ENCODE data around the gene CPNE6. TPM values are rescaled to one million over a fixed set of nuclear protein-coding genes. Genes with fewer than 3 reads are reported as not detected.

CPNE6 gene
- total RNA-seq, 1 experiment from 2014 or later: not detected

DNA sequence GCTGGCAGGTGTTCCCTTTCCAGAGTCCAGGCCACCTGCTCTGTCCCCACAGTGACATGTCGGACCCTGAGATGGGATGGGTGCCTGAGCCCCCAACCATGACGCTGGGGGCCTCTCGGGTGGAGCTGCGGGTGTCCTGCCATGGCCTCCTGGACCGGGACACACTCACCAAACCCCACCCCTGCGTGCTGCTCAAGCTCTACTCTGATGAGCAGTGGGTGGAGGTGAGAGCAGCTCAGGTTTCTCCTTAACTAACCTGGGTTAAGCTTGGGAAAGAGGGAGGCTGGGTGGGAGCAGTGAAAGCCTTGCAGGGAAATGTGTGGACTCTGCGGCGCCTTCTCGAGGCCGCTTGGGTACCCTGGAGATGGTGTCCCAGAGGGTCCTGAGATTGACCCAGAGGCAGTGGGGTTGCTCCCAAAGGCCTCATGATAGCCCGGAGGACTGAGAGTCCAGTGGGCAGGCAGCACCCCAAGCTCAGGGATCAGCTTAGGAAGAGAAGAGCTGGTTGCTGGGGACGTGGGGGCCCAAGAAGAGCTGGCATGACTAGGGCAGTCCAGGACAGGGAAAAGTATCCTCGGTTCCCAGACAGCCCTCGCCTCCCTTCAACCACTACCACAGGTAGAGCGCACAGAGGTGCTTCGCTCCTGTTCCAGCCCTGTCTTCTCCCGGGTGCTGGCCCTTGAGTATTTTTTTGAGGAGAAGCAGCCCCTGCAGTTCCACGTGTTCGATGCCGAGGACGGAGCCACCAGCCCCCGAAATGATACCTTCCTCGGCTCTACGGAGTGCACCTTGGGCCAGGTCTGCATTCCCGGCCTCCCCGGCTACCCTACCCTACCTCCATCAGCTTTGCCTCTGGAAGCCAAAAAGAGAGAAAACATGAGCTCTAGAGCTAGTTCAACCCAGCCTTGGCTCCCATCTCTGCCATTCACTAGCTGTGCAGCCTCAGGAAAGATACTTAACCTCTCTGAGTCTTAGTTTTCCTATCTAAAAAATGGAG lies 1.8 kb downstream of the CPNE6 start:
- H2BK15ac ChIP-seq (ENCODE audit: low read depth, low read length): no peak overlapping the region
- H3K18ac ChIP-seq (ENCODE audit: insufficient read length, low read depth, low read length): no peak overlapping the region

More for the DNA sequence above, 1.8 kb downstream of the CPNE6 start:
- DNase-seq: no peak
- no peaks in the 10 kb centered on the region for H3K79me2 ChIP-seq (ENCODE audit: insufficient read depth, low read length)
- TF ChIP-seq, protein P1, sequence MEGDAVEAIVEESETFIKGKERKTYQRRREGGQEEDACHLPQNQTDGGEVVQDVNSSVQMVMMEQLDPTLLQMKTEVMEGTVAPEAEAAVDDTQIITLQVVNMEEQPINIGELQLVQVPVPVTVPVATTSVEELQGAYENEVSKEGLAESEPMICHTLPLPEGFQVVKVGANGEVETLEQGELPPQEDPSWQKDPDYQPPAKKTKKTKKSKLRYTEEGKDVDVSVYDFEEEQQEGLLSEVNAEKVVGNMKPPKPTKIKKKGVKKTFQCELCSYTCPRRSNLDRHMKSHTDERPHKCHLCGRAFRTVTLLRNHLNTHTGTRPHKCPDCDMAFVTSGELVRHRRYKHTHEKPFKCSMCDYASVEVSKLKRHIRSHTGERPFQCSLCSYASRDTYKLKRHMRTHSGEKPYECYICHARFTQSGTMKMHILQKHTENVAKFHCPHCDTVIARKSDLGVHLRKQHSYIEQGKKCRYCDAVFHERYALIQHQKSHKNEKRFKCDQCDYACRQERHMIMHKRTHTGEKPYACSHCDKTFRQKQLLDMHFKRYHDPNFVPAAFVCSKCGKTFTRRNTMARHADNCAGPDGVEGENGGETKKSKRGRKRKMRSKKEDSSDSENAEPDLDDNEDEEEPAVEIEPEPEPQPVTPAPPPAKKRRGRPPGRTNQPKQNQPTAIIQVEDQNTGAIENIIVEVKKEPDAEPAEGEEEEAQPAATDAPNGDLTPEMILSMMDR (conservative IDR thresholded peaks at IDR 0.05): no peak
- no peak overlapping the region for H4K8ac ChIP-seq (replicated peaks; ENCODE audit: insufficient read length, low read depth, low read length)
- H3K36me3 Mint-ChIP-seq (ENCODE audit: insufficient read depth in 1 of 3, low read depth in 3 of 3): no peaks in the 10 kb centered on the region
- no peak overlapping the region for H3K27ac Mint-ChIP-seq
- no peak overlapping the region; the same call in 1 of the 2 replicates for H3K14ac ChIP-seq (ENCODE audit: insufficient read depth, low read length)
- H4K5ac ChIP-seq (ENCODE audit: insufficient read length, low read depth, low read length): no peak overlapping the region
- no peak overlapping the region for H3K9ac ChIP-seq (ENCODE audit: extremely low read depth, insufficient read length, low read length)
- no peak overlapping the region for H2BK5ac ChIP-seq (ENCODE audit: insufficient read length, low read length)
- H2AFZ ChIP-seq (ENCODE audit: low read length): no peak overlapping the region
- no peaks in the 10 kb centered on the region for H3K4me1 ChIP-seq (ENCODE audit: insufficient read depth, low read length)
- no peak overlapping the region for H4K91ac ChIP-seq (ENCODE audit: insufficient read length, low read depth, low read length)
- no peak overlapping the region for H3T11ph ChIP-seq (ENCODE audit: low read length)
- H2BK120ac ChIP-seq (ENCODE audit: low read depth, low read length, poor library complexity, severe bottlenecking): no peak overlapping the region
- no peak overlapping the region for H2BK20ac ChIP-seq (ENCODE audit: low read depth, low read length, poor library complexity, severe bottlenecking)
- no peaks in the 10 kb centered on the region for H3K27me3 ChIP-seq (ENCODE audit: insufficient read depth, low read length)
- H3K79me1 ChIP-seq (ENCODE audit: insufficient read depth, low read depth, low read length, poor library complexity, severe bottlenecking): no peaks in the 10 kb centered on the region
- H3K4me2 ChIP-seq (ENCODE audit: insufficient read depth, insufficient read length, low read length): no peak overlapping the region
- no peak overlapping the region for H3K23ac ChIP-seq (ENCODE audit: insufficient read length, low read depth, low read length)
- H3K4me3 Mint-ChIP-seq: 0 out of 5 replicates have a peak overlapping the region, but pooled peaks of 1 of the 2 experiments have one; percentile 19
- no peaks in the 10 kb centered on the region for H3K9me3 ChIP-seq (ENCODE audit: control insufficient read depth, low read depth, low read length)
- no peaks in the 10 kb centered on the region for H3K9me3 Mint-ChIP-seq
- H4K20me1 ChIP-seq (ENCODE audit: control insufficient read depth, insufficient read depth, insufficient read length): no peaks in the 10 kb centered on the region
- no peak overlapping the region for H3K27ac ChIP-seq (ENCODE audit: insufficient read length, low read depth, low read length)
- H3K56ac ChIP-seq (ENCODE audit: insufficient read length, low read depth, low read length): no peak overlapping the region
- H3K23me2 ChIP-seq (ENCODE audit: insufficient read length, low read depth, low read length, poor library complexity, severe bottlenecking): no peaks in the 10 kb centered on the region
- no CpG with 5 or more reads among the region's 26 CpGs for WGBS (ENCODE audit: extremely low coverage, insufficient read length, low lambda C conversion rate)
- H3K4ac ChIP-seq (ENCODE audit: low read depth, low read length): no peak overlapping the region
- H2BK12ac ChIP-seq (ENCODE audit: insufficient read length, low read depth, low read length): no peak overlapping the region
- H2AK5ac ChIP-seq (ENCODE audit: insufficient read length, low read length): no peak overlapping the region
- no peaks in the 10 kb centered on the region; the same call in 1 of the 2 replicates for H3K27me3 Mint-ChIP-seq (ENCODE audit: low read depth)
- H3K4me1 Mint-ChIP-seq: peaks cover 9 to 16% of the 10 kb centered on the region in 2 experiments

Measured in H9 (cell line).